B cell (primary cell): ENCODE data around the gene UBTD1. TPM values are rescaled to one million over a fixed set of nuclear protein-coding genes. Genes with fewer than 3 reads are reported as not detected.

Source experiments
- ATAC-seq: fragments of 200-7000 bp; cut with Tn5 transposase; one replicate; pipeline ENCODE4 v1.10.0; 2021; ENCODE audit warnings: low read depth, mild to moderate bottlenecking, moderate number of reproducible peaks, moderate library complexity
- CTCF ChIA-PET: fragments of 350-600 bp; sonication (Branson Sonifier 250); formaldehyde crosslinking; loops from one replicate; lab custom pipeline; 2021; ENCODE audit warnings: antibody characterized with exemption, inconsistent platforms; lab: Charles Lee
- POLR2A ChIA-PET: fragments of 350-600 bp; sonication (Branson Sonifier 250); formaldehyde crosslinking; loops from one replicate; lab custom pipeline; 2021; ENCODE audit warnings: antibody characterized with exemption; lab: Charles Lee
- DNase-seq: peaks from one replicate; pipeline ENCODE4 v3.0.0; 2013
- H2AFZ ChIP-seq: 2 replicates; pipeline ENCODE4 v1.6.1; 2012; ENCODE audit warnings: mild to moderate bottlenecking, low read depth, low read length; ENCODE audit not compliant: insufficient read depth, poor library complexity, severe bottlenecking
- H3K27ac ChIP-seq, 2 donors: 1 replicate in 1 of 2; 2 replicates in 1 of 2; pipeline ENCODE4 v1.5.1; 2012 to 2013; ENCODE audit warnings: low read length in 2 of 2, mild to moderate bottlenecking in 2 of 2, moderate library complexity in 1 of 2
- H3K27me3 ChIP-seq, 4 experiments: fragments of 200-600 bp in 1 of 4; sonication (generic) in 1 of 4; replicated peaks in 1 of 4; 1 replicate in 2 of 4; 2 replicates in 2 of 4; pipeline versions ENCODE4 v1.6.1 to v1.7.0; 2013 to 2016; ENCODE audit warnings: low read length in 3 of 4, mild to moderate bottlenecking in 2 of 4, mixed read lengths in 1 of 4, moderate library complexity in 1 of 4; ENCODE audit not compliant: insufficient read depth in 4 of 4, control insufficient read depth in 3 of 4; ENCODE audit errors: control extremely low read depth in 1 of 4
- H3K36me3 ChIP-seq, 2 experiments: replicated peaks in 1 of 2; 1 replicate in 1 of 2; 2 replicates in 1 of 2; pipeline versions ENCODE4 v1.6.1 to v1.7.1; 2013; ENCODE audit warnings: low read length in 1 of 2; ENCODE audit not compliant: insufficient read depth in 2 of 2, control insufficient read depth in 1 of 2; ENCODE audit errors: control extremely low read depth in 1 of 2, extremely low read depth in 1 of 2
- H3K4me1 ChIP-seq, 2 donors: fragments of 200-600 bp in 1 of 2; sonication (generic) in 1 of 2; 1 replicate in 1 of 2; 2 replicates in 1 of 2; pipeline versions ENCODE4 v1.5.1 to v1.6.1; 2013 to 2017; ENCODE audit warnings: low read length in 2 of 2; ENCODE audit not compliant: control insufficient read depth in 2 of 2, insufficient read depth in 2 of 2
- H3K4me2 ChIP-seq: replicated peaks from 2 replicates; pipeline ENCODE3; 2012; ENCODE audit warnings: mild to moderate bottlenecking, low read depth, low read length; ENCODE audit not compliant: poor library complexity, severe bottlenecking
- H3K4me3 ChIP-seq, 5 experiments: fragments of 200-600 bp in 1 of 5; sonication (generic) in 1 of 5; 1 replicate in 3 of 5; 2 replicates in 2 of 5; pipeline versions ENCODE4 v1.5.1 to v1.7.0; 2011 to 2016; ENCODE audit warnings: low read length in 4 of 5, mild to moderate bottlenecking in 4 of 5, low read depth in 2 of 5, control low read depth in 1 of 5, moderate library complexity in 1 of 5; ENCODE audit not compliant: insufficient read depth in 1 of 5; ENCODE audit errors: control extremely low read depth in 1 of 5, extremely low read depth in 1 of 5
- H3K79me2 ChIP-seq: fragments of 200-600 bp; sonication (generic); one replicate; pipeline ENCODE4 v1.6.0; 2016; ENCODE audit warnings: low read length; ENCODE audit not compliant: control insufficient read depth, insufficient read depth
- H3K9ac ChIP-seq: fragments of 200-600 bp; sonication (generic); 2 replicates; pipeline ENCODE4 v1.6.1; 2017; ENCODE audit warnings: mild to moderate bottlenecking, low read length, moderate library complexity
- H3K9me3 ChIP-seq, 3 donors: one replicate each; pipeline versions ENCODE4 v1.6.1 to v1.7.1; 2013; ENCODE audit warnings: low read length in 2 of 3; ENCODE audit not compliant: control insufficient read depth in 2 of 3, insufficient read depth in 1 of 3; ENCODE audit errors: control extremely low read depth in 1 of 3
- H4K20me1 ChIP-seq: 2 replicates; pipeline ENCODE4 v1.6.0; 2012; ENCODE audit warnings: mild to moderate bottlenecking, low read length; ENCODE audit not compliant: insufficient read depth, control insufficient read depth, poor library complexity, severe bottlenecking
- H3K27ac Mint-ChIP-seq: one replicate; pipeline ENCODE4 v1.8.0; 2021; ENCODE audit warnings: mixed read lengths
- H3K27me3 Mint-ChIP-seq: one replicate; pipeline ENCODE4 v1.8.0; 2021; ENCODE audit warnings: mixed read lengths
- H3K4me1 Mint-ChIP-seq: one replicate; pipeline ENCODE4 v1.8.0; 2021; ENCODE audit warnings: mixed read lengths
- H3K4me3 Mint-ChIP-seq: one replicate; pipeline ENCODE4 v1.8.0; 2021; ENCODE audit warnings: mixed read lengths
- H3K9me3 Mint-ChIP-seq: one replicate; pipeline ENCODE4 v1.8.0; 2022; ENCODE audit warnings: mixed read lengths; ENCODE audit not compliant: insufficient read depth
- CTCF ChIP-seq: fragments of 200-600 bp; IDR thresholded peaks from one replicate; pipeline ENCODE4 v1.8.0; 2022; ENCODE audit warnings: antibody characterized with exemption, mild to moderate bottlenecking
- WGBS: methylation state at CpG from one replicate; pipeline ENCODE4 v1.1.5; 2013; ENCODE audit warnings: missing lambda C conversion rate; ENCODE audit not compliant: insufficient coverage; 5-methylcytosine and 5-hydroxymethylcytosine counted together
- intact Hi-C: fragments of 100-400 bp; cut with micrococcal nuclease; formaldehyde crosslinking; loops from one replicate; pipeline ENCODE4 v1.10.0; 2022
- polyA plus RNA-seq: library from polyadenylated mRNA; depleted of rRNA; stranded (reverse); fragments of >200 nt; gene quantifications from 2 replicates; pipeline ENCODE4 v1.2.3, GENCODE V29; 2012
- total RNA-seq, 2 donors: library from RNA; stranded (reverse); fragments of 120-200 nt in 1 of 2; gene quantifications; 1 replicate in 1 of 2; 2 replicates in 1 of 2; pipeline versions ENCODE4 v1.2.3 to v1.2.4, GENCODE V29; 2013 to 2022

Gene UBTD1
- total and polyA plus RNA-seq, 2 donors (not counting 1 experiment from before 2014, with no cell fraction given): 1.3 to 1.8 TPM

GRCh38 chr10:97520978-97521761 lies 22.4 kb downstream of the UBTD1 start:
- no peak for ATAC-seq
- no peak overlapping the region for H2AFZ ChIP-seq

More at GRCh38 chr10:97520978-97521761, 22.4 kb downstream of the UBTD1 start:
- Mint-ChIP-seq H3K27me3 (peaks cover 31% of the 10 kb centered on the region), H3K4me3 (no peak overlapping the region), H3K4me1 (no peaks in the 10 kb centered on the region), H3K9me3 (no peaks in the 10 kb centered on the region), H3K27ac (no peak overlapping the region)
- TF ChIP-seq CTCF: no peak
- Histone ChIP-seq H3K27ac (no peak overlapping the region), H3K9ac (no peak overlapping the region), H3K4me1 (no peaks in the 10 kb centered on the region), H3K4me3 (no peak overlapping the region), H4K20me1 (no peaks in the 10 kb centered on the region), H3K4me2 (no peak overlapping the region), H3K27me3 (peaks cover 0 to 14% (median under 1%) of the 10 kb centered on the region in 4 experiments), H3K36me3 (no peaks in the 10 kb centered on the region), H3K79me2 (no peaks in the 10 kb centered on the region), H3K9me3 (no peaks in the 10 kb centered on the region)
- WGBS: 90% methylated on average over 9 of the region's 11 CpGs
- POLR2A ChIA-PET: no interaction called here
- CTCF ChIA-PET: interaction anchor here (1.3 kb wide), 1 partner anchor 33 kb away, joined by 5 read pairs; no protein-coding TSS in a partner anchor
- DNase-seq: no peak
- intact Hi-C loops: no loop called here
